ENCODE data around the gene TMEM164.

DNA sequence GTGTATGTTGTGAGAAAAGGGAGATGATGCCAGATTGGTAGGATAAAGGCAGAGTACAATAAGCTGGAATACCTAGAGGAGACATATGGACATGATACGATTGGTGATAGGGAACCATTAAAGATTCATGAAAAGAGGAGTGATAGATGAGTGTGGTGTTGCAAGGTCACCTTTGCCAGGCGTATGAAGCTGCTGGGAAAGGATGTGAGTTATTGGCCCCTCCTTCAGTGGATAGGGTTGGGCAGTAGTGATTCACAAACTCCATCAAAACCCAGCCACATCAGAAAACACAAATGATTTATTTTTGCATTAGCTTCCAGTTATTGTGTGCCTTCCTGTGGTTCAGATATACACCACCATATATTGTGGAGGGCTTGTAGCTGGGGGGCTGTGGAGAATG, 34.3 kb downstream of the TMEM164 start:
- TF ChIP-seq, protein P1, sequence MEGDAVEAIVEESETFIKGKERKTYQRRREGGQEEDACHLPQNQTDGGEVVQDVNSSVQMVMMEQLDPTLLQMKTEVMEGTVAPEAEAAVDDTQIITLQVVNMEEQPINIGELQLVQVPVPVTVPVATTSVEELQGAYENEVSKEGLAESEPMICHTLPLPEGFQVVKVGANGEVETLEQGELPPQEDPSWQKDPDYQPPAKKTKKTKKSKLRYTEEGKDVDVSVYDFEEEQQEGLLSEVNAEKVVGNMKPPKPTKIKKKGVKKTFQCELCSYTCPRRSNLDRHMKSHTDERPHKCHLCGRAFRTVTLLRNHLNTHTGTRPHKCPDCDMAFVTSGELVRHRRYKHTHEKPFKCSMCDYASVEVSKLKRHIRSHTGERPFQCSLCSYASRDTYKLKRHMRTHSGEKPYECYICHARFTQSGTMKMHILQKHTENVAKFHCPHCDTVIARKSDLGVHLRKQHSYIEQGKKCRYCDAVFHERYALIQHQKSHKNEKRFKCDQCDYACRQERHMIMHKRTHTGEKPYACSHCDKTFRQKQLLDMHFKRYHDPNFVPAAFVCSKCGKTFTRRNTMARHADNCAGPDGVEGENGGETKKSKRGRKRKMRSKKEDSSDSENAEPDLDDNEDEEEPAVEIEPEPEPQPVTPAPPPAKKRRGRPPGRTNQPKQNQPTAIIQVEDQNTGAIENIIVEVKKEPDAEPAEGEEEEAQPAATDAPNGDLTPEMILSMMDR (conservative IDR thresholded peaks at IDR 0.05; ENCODE audit: low read depth in 2 of 2): no peak
- no peak for TF ChIP-seq EZH2 (IDR thresholded peaks at IDR 0.05; ENCODE audit: low read depth, unreplicated experiment)
- no peak for TF ChIP-seq POLR2AphosphoS5 (IDR thresholded peaks at IDR 0.05; ENCODE audit: low read depth)
- no peak for TF ChIP-seq NANOG (IDR thresholded peaks at IDR 0.05; ENCODE audit: borderline replicate concordance)
- TF ChIP-seq, protein P2, sequence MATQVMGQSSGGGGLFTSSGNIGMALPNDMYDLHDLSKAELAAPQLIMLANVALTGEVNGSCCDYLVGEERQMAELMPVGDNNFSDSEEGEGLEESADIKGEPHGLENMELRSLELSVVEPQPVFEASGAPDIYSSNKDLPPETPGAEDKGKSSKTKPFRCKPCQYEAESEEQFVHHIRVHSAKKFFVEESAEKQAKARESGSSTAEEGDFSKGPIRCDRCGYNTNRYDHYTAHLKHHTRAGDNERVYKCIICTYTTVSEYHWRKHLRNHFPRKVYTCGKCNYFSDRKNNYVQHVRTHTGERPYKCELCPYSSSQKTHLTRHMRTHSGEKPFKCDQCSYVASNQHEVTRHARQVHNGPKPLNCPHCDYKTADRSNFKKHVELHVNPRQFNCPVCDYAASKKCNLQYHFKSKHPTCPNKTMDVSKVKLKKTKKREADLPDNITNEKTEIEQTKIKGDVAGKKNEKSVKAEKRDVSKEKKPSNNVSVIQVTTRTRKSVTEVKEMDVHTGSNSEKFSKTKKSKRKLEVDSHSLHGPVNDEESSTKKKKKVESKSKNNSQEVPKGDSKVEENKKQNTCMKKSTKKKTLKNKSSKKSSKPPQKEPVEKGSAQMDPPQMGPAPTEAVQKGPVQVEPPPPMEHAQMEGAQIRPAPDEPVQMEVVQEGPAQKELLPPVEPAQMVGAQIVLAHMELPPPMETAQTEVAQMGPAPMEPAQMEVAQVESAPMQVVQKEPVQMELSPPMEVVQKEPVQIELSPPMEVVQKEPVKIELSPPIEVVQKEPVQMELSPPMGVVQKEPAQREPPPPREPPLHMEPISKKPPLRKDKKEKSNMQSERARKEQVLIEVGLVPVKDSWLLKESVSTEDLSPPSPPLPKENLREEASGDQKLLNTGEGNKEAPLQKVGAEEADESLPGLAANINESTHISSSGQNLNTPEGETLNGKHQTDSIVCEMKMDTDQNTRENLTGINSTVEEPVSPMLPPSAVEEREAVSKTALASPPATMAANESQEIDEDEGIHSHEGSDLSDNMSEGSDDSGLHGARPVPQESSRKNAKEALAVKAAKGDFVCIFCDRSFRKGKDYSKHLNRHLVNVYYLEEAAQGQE (IDR thresholded peaks at IDR 0.05; ENCODE audit: unreplicated experiment): no peak
- no peak for TF ChIP-seq EZH2phosphoT487 (IDR thresholded peaks at IDR 0.05; ENCODE audit: unreplicated experiment)
- no peak for TF ChIP-seq CREB1 (CRISPR knock-in tag; IDR thresholded peaks at IDR 0.05; ENCODE audit: low read depth)
- TF ChIP-seq, protein P3, sequence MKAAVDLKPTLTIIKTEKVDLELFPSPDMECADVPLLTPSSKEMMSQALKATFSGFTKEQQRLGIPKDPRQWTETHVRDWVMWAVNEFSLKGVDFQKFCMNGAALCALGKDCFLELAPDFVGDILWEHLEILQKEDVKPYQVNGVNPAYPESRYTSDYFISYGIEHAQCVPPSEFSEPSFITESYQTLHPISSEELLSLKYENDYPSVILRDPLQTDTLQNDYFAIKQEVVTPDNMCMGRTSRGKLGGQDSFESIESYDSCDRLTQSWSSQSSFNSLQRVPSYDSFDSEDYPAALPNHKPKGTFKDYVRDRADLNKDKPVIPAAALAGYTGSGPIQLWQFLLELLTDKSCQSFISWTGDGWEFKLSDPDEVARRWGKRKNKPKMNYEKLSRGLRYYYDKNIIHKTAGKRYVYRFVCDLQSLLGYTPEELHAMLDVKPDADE (IDR thresholded peaks at IDR 0.05): no peak
- TF ChIP-seq ZNF331 (CRISPR knock-in tag; IDR thresholded peaks at IDR 0.05; ENCODE audit: low read depth): no peak
- TF ChIP-seq JUNB (IDR thresholded peaks at IDR 0.05; ENCODE audit: unreplicated experiment): no peak
- no peak for TF ChIP-seq ZNF114 (CRISPR knock-in tag; IDR thresholded peaks at IDR 0.05)
